Activated CD8-positive, alpha-beta memory T cell treated with anti-CD3 and anti-CD28 coated beads, Interleukin-2, amount 50 U/mL, for 48 hours (primary cell): ENCODE results near the gene NOL6.
A peak's percentile ranks its signal among the peaks of the same experiment; 100 is the strongest.

Experiments used
- DNase-seq: peaks from one replicate; pipeline ENCODE4 v3.0.0-alpha.2; 2020

The NOL6 gene

DNA sequence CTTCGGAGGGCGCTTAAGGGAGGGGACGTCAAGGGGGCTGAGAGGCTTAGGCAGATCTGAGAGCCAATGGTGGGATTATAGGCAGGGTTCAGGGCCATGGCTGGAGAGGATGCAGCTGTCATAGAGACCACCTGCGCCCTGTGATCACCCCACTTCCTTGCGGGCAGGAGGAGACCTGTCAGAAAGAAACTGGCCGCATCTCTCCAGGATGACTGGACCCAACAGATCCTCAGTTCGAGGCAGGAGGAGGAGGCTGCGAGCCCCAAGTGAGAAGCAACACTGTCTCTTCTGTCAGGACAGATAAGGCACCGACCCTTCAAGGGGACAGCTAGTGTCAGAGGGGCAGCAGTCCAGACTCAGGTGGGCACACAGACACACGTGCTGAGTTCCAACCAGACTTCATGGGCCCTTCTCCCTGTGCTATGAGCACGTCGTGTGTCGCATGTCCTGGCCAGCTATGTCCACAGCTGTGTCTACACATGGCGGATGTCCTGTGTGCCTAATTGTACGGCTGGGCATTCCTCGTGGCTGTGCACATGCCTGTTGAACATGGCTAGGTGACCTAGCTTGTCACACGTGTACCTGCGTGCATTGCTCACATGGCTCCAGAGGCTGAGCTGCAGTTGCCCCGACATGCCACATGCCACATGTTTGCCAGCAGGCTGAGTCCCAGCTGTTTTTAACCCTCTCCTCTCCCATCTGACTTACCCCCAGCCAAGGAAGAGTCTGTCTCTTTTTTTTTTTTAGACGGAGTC is 25.7 kb downstream of the NOL6 start:
- DNase-seq: no peak

DNA sequence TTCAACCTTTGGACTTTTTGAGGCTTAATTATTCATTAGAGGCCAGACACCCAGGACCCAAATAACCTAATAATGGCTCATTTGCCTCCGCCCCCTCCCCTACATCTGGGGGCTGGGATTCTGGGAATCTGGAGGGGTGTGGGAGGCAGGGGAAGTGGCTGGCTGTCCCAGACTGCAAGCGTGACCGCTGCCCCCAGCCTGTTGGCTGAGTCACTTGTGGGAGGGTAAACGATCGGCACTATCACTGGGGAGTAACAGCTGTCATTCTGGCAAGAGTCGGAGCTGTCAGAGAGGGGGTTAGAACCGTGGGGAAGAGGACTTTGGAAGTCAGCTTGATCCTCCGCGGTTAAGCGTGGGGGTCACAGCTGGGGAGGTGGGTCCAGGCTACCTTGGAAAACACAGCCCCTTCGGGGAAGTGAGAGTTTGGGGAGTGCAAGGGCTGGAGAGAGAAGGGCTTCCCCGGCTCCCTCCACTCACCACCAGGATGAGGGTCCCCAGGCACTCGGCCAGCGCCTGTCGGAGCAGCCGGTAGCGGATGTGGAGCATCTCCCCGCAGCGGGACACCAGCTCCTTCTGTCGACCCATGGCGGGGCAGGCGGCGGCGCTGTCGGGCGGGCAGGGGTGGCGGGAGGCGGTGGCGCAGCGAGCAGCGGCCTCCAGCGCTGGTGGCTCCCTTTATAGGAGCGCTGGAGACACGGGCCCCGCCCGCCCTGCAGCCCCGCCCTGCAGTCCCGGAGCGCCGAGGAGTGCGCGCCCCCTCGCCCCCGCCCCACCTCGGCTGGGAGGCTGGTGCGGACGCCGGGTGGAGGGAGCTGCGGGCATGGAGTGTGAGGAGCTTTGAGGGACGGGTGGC is 26.6 kb downstream of the NOL6 start, which contains the start of gene AQP3:
Gene AQP3 (minus strand): TSS at position 648 of the 853 bp plus-strand sequence. CDS start 63 bp downstream, at position 585.
- DNase-seq: peak; percentile 81

DNA sequence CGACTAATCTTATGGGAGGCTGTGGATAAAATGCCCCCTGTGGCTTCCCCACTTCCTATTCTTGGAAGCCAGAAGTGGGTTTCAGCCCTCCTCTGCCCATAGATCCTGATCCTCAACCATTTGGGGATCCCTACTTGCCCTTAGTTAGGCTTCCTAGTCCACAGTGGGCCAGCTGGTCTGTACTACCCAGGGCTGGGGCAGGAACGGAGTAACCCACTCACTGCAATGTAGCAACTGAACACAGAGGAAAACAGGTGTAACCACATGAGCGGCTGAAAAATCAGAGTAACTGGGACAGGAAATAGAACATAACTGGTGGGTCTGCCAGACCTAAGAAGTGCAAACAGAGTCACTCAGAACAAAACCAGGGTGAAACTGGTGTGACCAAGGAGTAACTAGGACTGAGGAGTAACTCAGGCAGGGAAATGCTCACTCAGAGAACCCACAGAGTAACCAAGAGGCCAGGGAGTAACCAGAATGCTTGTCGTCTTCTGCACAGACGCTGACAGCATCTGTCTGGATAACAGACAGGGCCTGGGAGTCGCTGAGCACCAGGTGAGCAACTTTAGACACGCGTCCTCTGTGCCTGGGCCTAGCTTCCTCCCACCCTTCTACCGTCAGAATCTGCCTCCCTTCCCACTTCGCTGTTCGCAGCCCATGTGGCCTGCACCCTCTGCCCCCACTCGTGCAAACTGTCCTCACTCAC is 27.3 kb downstream of the NOL6 start:
- DNase-seq: peak; percentile 74

DNA sequence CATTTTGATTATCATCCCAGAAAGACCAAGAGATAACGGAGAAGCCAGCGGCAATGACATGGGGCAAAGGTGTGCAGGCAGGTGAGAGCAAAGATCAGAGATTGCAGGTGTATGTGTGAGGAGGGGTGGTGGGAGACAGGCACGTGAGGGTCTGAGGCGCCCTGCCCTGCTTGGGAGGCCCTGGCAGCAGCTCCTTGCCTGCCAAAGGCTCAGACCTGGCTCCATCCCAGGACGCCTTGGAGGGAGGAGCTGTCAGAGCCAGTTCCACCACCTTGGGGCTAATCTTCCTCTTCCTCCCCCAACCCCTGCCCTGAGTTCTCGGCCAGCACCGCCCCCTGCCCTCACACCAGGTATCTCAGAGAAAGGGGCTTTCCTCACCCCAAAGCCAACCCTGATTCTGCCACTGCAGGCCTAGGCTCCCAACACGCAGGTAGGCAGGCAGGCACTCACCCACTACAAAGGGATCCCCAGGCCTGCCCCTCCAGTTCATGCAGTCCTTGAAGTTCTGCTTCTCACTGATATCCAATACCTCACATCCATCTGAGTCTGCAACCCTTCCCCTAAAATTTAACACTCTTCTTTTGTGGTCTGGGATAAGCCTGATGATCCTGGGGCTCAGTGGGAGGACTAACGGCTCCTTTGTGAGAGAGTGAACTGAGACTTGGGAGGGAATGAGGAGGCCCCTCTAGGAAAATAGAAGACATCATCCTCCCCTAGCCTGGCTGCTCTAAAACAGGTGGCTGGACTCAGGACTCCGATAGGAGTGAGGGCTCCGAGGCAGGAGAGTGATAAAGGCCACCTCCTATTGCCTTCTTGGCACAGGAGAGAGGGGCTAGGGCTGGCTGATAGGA is 28.1 kb downstream of the NOL6 start:
- no peak for DNase-seq

DNA sequence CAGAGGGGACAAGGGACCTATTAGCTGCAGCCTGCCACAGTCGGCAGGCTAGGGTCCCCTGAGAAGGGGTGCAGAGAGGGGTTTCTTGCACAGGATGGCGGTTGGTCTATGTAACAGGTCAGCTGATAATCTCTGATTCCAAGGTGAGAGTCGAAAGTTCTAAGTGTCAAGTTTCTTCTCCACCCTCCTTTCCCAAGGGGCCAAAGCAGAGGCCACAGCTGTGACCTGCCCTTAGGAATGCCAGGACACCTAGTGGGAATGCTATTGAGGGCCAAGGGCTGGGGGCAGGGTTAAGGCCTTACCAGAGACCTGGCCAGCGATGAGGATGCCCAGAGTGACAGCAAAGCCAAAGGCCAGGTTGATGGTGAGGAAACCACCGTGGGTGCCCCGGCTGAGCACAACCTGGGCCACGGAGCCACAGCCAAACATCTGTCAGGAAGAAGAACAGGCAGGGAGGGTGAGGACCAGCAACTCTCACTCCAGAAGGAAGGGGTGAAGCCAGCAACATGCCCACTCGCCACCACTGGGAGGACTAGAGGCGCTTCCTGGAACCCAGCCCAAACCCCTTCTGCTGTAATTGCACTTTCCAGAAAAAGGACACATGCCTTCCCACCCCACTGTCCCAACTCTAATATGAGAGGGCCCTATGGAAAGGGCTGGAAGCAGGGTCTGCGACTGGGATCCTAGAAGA is 30.1 kb downstream of the NOL6 start:
- DNase-seq: no peak

DNA sequence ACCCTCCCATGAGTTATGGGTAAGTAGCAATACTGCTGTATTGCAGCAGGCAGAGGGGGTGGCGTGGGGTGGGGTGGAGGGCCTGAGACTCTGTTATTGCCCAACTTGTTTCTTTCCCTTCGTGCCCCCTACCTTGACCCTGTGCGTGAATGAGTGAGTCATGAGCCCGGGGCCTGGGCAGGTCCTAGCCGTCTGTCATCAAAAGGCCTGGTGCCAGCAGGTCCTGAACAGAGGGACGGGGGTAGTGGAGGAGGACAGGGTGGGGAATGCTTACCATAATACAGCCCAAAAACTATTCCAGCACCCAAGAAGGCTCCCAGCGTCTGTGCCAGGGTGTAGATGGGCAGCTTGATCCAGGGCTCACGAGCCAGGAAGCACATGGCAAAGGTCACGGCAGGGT is 30.7 kb downstream of the NOL6 start:
- DNase-seq: no peak

DNA sequence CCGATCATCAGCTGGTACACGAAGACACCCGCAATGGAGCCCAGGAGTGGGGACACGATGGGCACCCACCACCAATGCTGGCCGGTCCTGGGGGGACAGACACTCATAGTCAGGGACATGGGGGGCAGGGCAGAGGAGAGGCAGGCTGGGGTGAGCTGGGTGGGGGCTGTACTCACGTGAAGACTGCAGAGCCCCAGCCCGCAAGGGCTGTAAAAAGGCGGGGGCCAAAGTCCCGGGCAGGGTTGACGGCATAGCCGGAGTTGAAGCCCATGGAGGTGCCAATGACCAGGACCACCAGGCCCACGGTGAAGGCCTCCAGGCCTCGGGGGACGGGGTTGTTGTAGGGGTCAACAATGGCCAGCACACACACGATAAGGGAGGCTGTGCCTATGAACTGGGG is 31.6 kb downstream of the NOL6 start:
- DNase-seq: no peak

DNA sequence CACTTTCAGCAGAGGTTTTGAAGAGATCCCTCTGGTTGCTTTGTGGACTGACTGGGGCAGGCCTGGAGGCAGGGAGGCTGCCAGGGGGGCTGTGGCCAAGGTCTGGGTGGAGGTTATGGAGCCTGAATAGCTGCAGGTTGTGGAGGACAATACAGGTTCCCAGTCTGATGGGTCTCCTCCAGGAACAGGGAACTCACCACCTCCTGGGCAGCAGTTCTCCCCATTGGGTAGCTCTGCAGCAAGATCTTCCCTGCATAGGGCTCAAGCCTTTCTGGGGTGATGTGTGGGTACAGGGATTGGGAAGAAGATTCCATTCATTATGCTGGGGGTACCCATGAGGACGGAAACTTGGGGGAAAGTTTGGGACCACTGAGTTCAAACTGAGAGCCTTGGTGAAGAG is 33.1 kb downstream of the NOL6 start:
- DNase-seq: no peak

DNA sequence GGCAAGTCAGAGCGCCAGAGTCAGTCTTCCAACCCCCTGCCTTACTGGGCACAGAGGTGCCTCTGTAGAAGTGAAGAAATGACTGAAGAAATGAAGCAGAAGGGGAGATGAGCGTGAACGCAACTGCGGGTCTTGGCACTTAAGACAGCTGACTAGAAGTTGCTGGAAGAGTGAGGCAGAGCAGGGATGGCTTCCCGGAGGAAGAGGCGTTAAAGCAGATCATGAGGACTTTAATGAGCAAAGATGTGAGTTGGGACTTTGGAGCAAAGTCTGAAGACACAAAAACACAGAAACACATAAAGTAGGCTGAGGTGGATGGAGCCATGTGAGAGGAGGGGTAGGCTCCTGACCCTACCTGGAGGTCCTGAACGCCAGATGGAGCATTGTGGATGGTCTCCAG is 33.5 kb downstream of the NOL6 start:
- no peak for DNase-seq

DNA sequence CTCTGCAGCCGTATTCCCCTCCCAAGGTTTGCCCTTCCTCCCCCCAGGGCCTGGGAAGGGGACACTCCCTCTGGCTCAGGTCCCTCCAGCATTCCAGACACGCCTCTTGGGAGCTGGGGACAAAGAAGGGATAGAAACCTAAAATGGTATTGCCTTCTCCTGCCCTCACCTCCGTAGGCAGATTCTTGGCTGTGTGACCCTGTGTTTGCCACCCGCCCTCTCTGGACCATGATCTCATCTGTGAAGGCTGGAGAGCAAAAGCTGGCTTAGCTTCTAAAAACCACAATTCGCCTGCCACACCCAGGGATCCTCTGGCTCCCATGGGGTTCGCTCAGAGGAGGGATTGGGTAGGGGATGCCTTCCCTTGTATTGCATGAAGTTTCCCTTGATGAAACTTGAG is 34.0 kb downstream of the NOL6 start:
- no peak for DNase-seq

DNA sequence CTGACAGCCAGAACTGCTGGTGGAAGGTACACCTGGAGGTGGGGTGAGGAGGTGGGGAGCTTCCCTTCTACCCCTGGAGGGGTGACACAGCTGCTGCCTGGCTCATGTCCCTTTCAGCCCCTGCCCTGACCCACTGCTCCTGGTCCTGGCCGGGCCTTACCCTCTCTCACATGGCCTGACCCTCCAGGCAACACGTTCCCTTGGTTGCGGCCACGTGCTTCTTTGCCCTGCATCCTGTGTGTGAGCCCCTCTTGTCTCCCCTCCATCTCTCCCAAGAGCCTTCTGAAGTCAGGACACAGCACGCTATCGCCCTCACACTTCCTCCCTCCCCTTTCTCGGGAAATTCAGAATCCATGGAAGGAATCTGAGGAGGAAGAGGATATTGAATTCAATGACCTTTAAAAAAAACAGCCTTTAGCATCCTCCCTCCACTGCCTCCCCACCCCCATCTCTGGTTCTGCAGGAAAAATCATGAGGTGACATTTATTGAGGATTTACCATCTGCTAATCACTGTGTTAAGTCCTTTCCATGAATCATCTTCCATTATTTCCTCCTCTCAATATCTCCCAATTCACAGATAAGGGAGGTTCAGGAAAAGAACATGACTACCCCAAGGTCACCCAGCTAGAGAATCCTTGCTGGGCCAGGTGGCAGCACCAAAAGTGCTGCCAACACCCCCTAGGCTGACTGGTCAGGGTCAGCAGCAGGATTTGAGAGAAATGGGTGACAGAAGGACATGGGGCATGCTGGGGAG is 34.6 kb downstream of the NOL6 start:
- DNase-seq: no peak

DNA sequence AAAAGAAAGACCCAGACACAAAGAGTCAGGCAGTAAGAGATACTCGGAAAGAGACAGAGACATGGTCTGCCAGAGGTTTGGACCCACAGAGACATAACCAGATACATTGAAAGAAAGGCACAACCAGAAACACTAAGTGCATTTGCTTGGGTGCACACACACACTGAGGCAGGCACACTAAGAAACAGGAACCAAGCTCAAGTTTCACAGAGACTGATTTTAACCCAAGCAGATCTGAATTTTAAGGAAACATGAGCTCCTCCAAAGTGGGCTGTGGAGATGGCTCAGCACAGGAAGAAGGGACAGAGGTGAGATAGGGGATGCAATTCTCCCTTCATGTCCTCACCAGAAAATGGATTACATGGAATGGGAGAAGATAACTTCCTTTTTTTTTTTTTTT is 35.8 kb downstream of the NOL6 start:
- no peak for DNase-seq

DNA sequence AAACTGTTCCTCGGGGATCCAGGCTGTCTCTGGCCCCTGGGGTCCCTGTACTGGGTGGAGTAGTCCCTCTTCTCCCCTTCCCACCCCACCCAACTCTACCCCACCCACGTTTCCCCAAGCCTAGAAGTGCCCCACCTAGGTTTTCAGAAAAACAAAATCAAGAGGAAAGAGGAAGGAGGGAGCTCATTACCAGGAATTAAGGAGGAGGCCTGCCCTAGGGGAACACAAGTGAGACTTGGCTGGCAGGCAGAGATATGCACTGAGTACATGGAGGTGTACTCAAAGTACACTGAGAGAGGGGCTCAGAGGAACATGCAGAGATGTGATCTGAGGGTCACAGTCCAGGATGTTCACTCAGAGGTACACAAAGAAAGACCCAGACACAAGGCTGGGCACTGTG is 36.5 kb downstream of the NOL6 start:
- no peak for DNase-seq

DNA sequence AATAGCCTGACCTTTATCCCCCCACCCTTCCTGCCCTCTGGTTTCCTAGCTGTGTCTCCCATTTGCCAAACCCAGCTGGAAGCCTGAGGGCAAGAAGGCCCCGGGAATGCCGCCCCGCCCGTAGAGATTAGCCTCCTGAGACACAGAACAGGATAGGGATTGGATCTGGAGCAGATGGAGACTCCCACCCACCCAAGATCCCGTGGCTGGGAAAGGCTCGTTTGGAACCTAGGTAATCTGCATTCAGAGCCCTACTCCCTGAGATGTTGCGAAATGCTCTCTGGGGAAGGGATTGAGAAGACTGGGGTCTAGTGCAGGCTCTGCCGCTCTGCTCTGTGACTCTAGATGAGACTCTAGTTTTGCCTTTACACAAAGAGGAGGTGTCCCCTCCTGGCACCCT is 37.3 kb downstream of the NOL6 start:
- no peak for DNase-seq

DNA sequence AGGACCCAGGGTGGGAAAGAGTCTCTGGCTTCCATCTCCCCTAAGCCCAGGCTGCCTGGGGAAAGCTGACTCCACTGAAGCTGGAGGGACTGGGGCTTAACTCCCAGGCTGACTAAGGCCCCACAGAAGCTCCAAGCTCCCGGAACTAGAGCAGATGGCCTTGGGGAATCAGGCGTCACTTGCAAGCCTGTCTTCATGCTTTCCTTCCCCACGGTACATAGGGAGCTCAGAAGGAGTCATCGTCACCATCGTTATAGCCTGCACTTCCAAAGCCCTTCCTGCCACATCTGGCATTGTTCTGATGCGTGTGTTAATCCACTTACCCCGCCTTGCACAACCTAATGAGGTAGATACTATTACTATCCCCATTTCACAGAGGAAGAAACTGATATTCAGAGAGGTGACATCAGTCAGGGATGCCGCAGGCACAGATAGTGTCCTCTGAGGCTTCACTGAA is 37.9 kb downstream of the NOL6 start:
- no peak for DNase-seq

DNA sequence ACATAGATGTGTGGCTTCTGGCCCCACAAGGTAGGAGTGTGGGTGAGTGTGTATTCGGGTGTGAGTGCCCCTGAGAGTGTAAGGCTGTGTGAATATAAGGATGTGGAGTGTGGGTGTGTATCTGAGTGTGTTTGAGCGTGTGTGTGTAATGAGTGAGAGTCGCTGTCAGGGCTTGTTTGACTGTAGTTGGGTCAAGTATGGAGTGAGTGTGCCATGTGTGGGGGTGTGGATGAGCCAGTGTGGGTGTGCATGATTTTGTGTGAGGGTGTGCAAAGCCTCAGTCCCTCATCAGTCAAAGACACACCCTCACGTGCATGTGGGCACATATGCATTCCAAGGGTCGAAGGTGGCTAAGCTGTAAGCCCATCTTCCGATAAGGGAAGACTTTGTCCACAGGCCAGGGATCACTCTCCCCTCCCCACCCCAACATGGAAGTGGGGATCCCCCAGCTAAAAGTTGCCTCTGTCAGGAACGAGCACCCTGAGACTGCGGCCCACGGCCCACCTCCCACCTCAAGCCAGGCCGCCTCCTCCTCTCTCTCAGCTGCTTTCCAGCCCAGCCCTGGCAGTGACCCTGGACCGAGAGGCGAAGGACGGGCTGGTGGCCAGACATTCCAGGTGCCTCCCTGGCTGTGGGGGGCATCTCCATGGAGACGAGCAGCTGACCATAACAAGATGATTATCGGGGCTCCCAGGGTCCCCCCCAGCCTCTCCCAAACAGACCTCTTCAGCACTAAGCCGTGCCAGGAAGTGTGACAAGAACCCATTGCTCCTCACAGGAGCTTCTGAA is 39.2 kb downstream of the NOL6 start:
- DNase-seq: no peak

DNA sequence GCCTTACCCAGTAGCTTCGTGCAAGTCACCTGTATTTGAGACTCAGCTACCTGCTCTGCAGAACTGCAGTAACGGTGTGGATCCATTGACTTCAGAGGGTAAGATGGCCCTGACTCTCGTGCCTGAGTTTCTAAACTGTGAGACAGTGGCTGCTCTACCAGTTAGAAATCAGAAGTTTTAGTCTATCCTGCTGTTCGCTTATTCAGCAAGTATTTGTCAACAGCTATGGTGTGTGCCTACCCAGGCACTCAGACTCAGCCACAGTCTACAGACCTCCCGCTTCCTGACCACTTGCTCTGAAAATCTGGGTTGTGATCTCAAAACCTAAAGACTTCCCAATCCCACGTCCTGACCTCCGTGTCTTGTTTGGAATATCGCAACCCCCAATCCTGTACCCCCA is 39.9 kb downstream of the NOL6 start:
- DNase-seq: no peak

DNA sequence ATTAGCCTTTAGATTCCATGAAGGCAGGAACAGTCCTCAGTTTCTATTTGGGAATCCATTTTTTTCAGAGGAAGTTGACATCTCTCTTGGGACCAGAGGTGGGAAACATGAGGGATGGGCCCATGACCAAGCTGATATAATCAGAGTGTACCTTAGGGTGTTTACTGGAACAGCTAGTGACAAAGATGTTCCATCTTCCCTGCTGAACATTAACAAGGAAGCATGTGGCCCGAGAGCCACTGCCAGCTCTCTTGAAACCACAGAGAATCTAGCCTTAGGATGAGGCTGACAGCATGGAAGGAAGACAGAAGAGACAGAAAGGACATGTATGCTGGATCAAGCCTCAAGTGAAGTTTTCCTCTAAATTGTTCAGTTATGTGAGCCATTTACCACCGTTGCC is 42.3 kb downstream of the NOL6 start:
- DNase-seq: no peak

DNA sequence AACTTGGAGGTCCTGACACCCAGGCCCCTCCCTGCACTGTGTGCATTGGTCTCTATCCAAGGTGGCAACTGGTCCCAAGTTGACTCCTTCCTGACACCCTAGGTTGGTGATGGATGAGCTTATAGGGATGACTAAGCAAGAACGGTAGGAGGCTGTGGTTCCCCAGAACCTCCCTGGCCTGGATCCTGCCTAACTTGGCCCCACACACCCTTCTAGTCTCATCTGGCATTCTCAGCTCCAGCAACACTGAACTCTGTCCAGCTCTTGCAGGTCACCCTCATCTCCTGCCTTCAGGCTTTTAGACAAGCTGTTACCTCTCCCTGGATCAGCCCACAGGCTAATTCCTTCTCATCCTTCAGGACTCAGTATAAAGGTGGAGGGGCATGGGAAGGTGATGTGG is 42.8 kb downstream of the NOL6 start:
- DNase-seq: no peak

DNA sequence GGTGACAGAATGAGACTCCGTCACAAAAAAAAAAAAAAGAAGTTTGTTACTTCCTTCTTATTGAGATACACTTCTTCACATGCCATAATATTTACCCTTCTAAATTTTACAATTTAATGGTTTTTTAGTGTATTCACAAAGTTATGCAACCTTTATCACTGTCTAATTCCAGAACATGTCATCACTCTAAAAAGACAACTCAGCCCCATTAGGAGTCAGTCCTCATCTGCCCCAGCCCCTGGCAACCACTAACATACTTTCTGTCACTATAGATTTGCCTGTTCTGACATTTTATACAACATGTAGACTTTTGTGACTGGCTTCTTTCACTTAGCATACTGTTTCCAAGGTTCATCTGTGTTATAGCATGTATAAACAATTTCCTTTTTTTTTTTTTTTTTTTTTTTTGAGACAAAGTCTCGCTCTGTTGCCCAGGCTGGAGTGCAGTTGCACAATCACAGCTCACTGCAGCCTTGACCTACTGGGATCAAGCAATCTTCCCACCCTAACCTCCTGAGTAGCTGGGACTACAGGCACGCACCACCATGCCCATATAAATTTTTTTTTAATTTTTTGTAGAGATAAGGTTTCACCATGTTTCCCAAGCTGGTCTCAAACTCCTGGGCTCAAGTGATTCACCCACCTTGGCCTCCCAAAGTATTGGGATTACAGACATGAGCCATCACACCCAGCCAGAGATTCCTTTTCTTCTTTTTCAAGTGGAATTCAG is 44.3 kb downstream of the NOL6 start:
- no peak for DNase-seq
